VCaP (cell line): ENCODE data around the gene MSH3.
A peak's percentile ranks its signal among the peaks of the same experiment; 100 is the strongest.
"Not testable (repeated sequence)": the region's sequence is repeated elsewhere in the genome, so short reads cannot be mapped to it uniquely, and the experiment has no call there.

Experiments
- H3K27ac ChIP-seq: fragments of 450-650 bp; 2 replicates; pipeline ENCODE4 v1.5.1; 2017
- CTCF ChIP-seq: fragments of 450-650 bp; conservative IDR thresholded peaks from 2 replicates; pipeline ENCODE4 v1.5.1; 2017; ENCODE audit warnings: mild to moderate bottlenecking, moderate library complexity

The MSH3 gene

GRCh38 chr5:80822640-80823039 is 168.2 kb downstream of the MSH3 start:
- no peak for TF ChIP-seq CTCF
- H3K27ac ChIP-seq: no peak overlapping the region

GRCh38 chr5:80824159-80824558 is 169.7 kb downstream of the MSH3 start:
- H3K27ac ChIP-seq: not testable (repeated sequence)

GRCh38 chr5:80825786-80826460 is 171.5 kb downstream of the MSH3 start:
- no peak for TF ChIP-seq CTCF
- peak overlapping the region; percentile 65 for H3K27ac ChIP-seq

GRCh38 chr5:80834710-80835109 is 180.3 kb downstream of the MSH3 start:
- no peak for TF ChIP-seq CTCF
- H3K27ac ChIP-seq: no peak overlapping the region

- no peak for TF ChIP-seq CTCF
- H3K27ac ChIP-seq: no peak overlapping the region
These were observed 180.7 kb downstream of the MSH3 start for GRCh38 chr5:80835128-80835527.

GRCh38 chr5:80837679-80838078 is 183.2 kb downstream of the MSH3 start:
- H3K27ac ChIP-seq: no peak overlapping the region
- TF ChIP-seq CTCF: no peak

- H3K27ac ChIP-seq: not testable (repeated sequence)
These were observed 186.8 kb downstream of the MSH3 start for GRCh38 chr5:80841026-80841797.

GRCh38 chr5:80846422-80846821 is 192.0 kb downstream of the MSH3 start:
- H3K27ac ChIP-seq: not testable (repeated sequence)

GRCh38 chr5:80850168-80850567 is 195.7 kb downstream of the MSH3 start:
- not testable (repeated sequence) for H3K27ac ChIP-seq
